Dermis microvascular lymphatic vessel endothelial cell (primary cell): ENCODE data around the gene SYNE1. TPM values are rescaled to one million over a fixed set of nuclear protein-coding genes. Genes with fewer than 3 reads are reported as not detected.

Source experiments
- DNase-seq, 2 donors: peaks; one replicate each; pipeline versions ENCODE4 v3.0.0 to v3.0.0-alpha.2; 2010; ENCODE audit warnings: low read depth in 2 of 2
- total RNA-seq: library from RNA; depleted of rRNA; stranded (reverse); fragments of >200 nt; gene quantifications from 2 replicates; pipeline ENCODE4 v1.2.1, GENCODE V29; 2014

SYNE1 gene
- total RNA-seq, 1 donor from 2014 or later = 41.3 TPM

- DNase-seq = peak; percentile 9 to 51
These were observed 318.9 kb downstream of the SYNE1 start for GRCh38 chr6:152318278-152318677.

GRCh38 chr6:152316024-152316423 lies 321.1 kb downstream of the SYNE1 start:
- DNase-seq = peak; percentile 88 to 97

GRCh38 chr6:152314483-152314832 lies 322.7 kb downstream of the SYNE1 start:
- no peak for DNase-seq

- peak in 1 of 2 donors; percentile 80 for DNase-seq
These were observed 323.4 kb downstream of the SYNE1 start for GRCh38 chr6:152313542-152314482.

- DNase-seq = no peak
These were observed 324.7 kb downstream of the SYNE1 start for GRCh38 chr6:152312434-152312833.

GRCh38 chr6:152310371-152310954 lies 326.7 kb downstream of the SYNE1 start:
- DNase-seq = no peak

- no peak for DNase-seq
These were observed 327.5 kb downstream of the SYNE1 start for GRCh38 chr6:152309648-152310047.

GRCh38 chr6:152309006-152309405 lies 328.2 kb downstream of the SYNE1 start:
- DNase-seq = no peak

GRCh38 chr6:152308306-152308705 lies 328.9 kb downstream of the SYNE1 start:
- no peak for DNase-seq

- peak; percentile 33 to 73 for DNase-seq
These were observed 331.5 kb downstream of the SYNE1 start for GRCh38 chr6:152305672-152306071.

GRCh38 chr6:152301765-152302568 lies 335.2 kb downstream of the SYNE1 start:
- peak; percentile 64 to 87 for DNase-seq

- DNase-seq = peak in 1 of 2 donors; percentile 5
These were observed 336.0 kb downstream of the SYNE1 start for GRCh38 chr6:152301021-152301764.

GRCh38 chr6:152300517-152300916 lies 336.6 kb downstream of the SYNE1 start:
- DNase-seq = no peak

- no peak for DNase-seq
These were observed 338.1 kb downstream of the SYNE1 start for GRCh38 chr6:152298848-152299735.

- no peak for DNase-seq
These were observed 339.0 kb downstream of the SYNE1 start for GRCh38 chr6:152298055-152298647.

GRCh38 chr6:152296648-152297376 lies 340.4 kb downstream of the SYNE1 start:
- no peak for DNase-seq

- DNase-seq = no peak
These were observed 341.2 kb downstream of the SYNE1 start for GRCh38 chr6:152295920-152296319.

- no peak for DNase-seq
These were observed 341.8 kb downstream of the SYNE1 start for GRCh38 chr6:152295346-152295745.

- no peak for DNase-seq
These were observed 343.8 kb downstream of the SYNE1 start for GRCh38 chr6:152293404-152293803.
